Stimulated activated CD4-positive, alpha-beta T cell treated with anti-CD3 and anti-CD28 coated beads, Interleukin-4, amount 100 ng/mL, for 48 hours (primary cell): Measurements from ENCODE around the gene ZNF688.
A peak's percentile ranks its signal among the peaks of the same experiment; 100 is the strongest.
"Not testable (repeated sequence)": the region's sequence is repeated elsewhere in the genome, so short reads cannot be mapped to it uniquely, and the experiment has no call there.

Experiments
- DNase-seq, 2 donors: peaks; one replicate each; pipeline ENCODE4 v3.0.0-alpha.2; 2020; ENCODE audit warnings: low read depth in 2 of 2

The ZNF688 gene

GRCh38 chr16:30571445-30572322 is at the start of gene ZNF688:
Gene ZNF688 (minus strand): TSS chr16:30571714. CDS start chr16:30571629, 85 bp downstream.
- peak; percentile 84 to 90 for DNase-seq

GRCh38 chr16:30620169-30620568 is 48.7 kb upstream of the ZNF688 start:
- no peak for DNase-seq

- no peak for DNase-seq
Observed at GRCh38 chr16:30619638-30620037, 48.1 kb upstream of the ZNF688 start.

- no peak for DNase-seq
Observed at GRCh38 chr16:30619202-30619601, 47.7 kb upstream of the ZNF688 start.

- peak; percentile 78 to 92 for DNase-seq
Observed at GRCh38 chr16:30615358-30616091, 44.0 kb upstream of the ZNF688 start.

DNA sequence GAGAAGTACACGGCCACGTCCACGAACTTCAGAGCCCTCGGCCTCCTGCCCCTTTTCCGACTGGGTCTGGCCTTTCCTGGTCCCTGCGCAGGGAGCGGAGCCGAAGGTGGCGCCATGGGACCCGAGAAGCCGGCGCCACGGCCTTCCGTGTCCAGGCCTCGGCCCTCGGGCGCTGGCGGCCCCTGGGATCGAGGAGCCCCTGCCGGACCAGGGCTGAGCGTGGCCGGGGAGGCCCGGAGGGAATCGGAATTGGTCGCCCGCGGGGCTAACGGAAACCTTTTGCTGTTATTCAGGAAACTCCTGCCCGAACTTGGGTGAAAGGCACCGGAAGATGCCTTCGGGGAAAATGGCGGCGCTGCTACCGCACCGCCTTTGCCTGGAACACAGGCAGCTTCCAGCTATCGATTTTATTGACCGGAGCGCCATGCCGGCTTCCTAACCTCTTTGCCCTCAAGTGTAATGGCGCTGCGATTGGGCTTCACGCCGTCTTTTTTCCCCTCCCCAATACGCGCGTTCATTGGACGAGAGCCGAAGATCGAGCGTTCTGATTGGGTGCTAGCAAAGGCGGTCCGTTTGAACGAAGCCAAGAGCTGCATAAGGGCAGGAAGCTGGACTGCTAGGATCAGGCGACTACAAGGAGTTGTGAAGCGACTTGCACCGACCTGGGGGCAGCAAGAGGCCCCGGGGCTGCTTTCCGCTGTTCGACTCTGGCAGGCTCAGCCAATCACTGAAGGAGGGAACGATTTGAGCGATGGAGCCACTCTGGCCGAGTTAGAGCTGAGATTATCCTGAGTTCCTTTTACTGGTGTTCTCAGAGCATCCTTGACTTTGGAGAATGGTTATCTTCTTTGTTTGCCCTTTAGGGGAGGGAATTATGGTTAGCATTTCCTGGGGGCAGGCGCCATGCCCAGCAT is 38.7 kb upstream of the ZNF688 start, which contains the start of gene ZNF689:
Gene ZNF689 (minus strand): TSS at position 464 of the 914 bp plus-strand sequence. CDS start 348 bp downstream, at position 116.
- DNase-seq = peak; percentile 91 to 92

DNA sequence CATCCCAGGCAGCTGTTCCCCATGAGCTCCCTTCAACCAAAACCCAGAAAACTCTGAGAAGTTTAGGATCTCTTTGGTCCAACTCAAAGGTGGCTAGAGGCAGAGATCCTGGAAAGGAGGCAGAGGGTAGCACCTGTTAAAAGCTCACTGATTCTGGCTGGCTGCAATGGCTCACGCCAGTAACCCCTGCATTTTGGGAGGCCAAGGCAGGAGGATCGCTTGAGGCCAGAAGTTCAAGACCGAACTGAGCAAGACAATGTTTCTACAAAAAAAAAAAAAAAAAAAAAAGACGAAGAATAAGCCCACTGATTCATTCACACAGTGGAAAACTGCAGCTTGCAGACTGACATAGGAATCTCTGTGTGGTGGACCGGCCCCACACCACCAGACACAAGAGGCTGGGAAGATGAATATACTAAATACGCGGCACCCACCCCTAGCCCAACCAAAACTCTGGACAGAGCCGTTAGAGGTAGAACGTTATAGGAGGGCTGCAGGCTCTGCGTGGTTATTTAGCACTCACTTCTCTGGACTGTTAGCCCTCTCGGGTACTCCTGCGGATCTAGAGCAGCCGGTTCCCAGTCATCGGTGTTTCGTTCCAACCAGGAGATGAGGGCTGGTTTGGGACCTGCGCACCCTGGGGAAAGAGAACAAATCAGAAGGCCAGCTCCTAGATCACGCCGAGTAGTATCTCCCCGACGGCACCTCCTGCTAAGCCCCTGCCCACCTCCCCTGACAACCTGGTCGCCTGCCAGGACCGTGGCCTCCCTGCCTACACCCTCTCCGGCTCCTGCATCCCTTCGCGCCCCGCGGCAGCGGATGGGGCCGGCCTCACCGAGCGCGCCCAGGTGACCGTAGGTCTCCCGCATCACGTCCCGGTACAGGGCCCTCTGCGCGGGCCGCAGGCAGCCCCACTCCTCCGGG is 37.8 kb upstream of the ZNF688 start:
- peak; percentile 19 to 23 for DNase-seq

GRCh38 chr16:30606004-30606403 is 34.5 kb upstream of the ZNF688 start:
- no peak for DNase-seq

- DNase-seq = no peak
Observed at GRCh38 chr16:30605158-30605557, 33.6 kb upstream of the ZNF688 start.

DNA sequence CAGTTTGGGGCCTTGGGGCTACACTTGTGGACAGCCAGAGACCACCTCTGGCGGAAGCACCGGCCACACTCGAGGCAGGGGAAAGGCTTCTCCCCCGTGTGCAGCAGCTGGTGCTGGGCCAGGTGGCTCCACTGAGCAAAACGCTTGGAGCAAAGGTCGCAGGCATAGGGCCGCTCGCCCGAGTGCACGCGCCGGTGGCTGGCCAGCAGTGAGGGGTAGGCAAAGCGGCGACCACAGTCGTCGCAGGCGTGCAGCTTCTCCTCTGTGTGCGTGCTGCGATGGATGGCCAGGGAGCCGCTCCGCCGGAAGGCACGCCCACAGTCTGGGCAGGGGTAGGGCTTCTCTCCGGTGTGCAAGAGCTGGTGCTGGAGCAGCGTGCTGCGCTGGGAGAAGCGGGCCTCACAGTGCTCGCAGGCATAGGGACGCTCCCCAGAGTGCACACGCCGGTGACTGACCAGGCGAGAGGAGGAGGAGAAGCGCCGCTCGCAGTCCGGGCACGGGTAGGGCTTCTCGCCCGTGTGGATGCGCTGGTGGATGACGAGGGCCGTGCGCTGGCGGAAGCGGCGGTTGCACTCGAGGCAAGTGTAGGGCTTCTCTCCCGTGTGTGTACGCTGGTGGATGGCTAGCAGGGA is 32.9 kb upstream of the ZNF688 start:
- DNase-seq = no peak

- no peak for DNase-seq
Observed at GRCh38 chr16:30603945-30604315, 32.4 kb upstream of the ZNF688 start.

GRCh38 chr16:30602616-30603277 is 31.2 kb upstream of the ZNF688 start:
- DNase-seq = no peak

DNA sequence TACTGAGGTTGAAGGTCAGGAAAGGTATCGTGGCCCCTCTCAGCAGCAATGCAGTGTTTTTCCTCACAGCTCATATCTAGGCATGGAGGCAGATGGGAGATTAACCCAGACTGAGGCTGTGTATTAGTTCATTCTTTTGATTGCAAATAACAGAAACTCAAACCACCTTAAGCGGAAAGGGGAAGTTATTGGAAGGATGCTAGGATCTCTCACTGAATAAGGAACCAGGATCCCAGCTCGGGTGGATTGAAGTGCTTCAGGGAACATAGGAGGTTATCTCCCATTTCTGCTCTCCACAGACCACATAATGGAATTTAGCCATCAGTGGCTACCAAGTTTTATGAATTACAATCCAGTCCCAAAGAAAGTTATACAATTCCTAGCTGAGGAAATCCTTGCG is 30.5 kb upstream of the ZNF688 start:
- no peak for DNase-seq

DNA sequence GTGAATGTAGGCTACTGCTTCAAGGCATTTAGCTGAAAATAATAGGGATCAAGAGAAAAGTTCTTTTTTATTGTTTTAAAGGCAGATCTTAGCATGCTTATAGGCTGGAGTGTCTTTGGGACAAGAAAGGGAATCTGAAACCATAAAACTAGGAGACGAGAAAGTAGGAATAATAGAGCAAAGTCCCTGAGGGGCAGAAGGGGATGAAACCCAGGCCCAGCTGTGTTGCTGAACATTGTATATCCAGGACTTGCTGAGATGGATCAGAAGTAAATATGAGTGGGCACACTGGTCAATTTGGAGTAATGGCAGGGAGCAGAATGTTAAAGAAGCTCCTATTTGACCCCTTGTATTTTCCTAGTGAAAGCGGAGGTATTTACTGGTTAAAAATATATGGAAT is 29.4 kb upstream of the ZNF688 start:
- no peak for DNase-seq

- no peak for DNase-seq
Observed at GRCh38 chr16:30600215-30600614, 28.7 kb upstream of the ZNF688 start.

DNA sequence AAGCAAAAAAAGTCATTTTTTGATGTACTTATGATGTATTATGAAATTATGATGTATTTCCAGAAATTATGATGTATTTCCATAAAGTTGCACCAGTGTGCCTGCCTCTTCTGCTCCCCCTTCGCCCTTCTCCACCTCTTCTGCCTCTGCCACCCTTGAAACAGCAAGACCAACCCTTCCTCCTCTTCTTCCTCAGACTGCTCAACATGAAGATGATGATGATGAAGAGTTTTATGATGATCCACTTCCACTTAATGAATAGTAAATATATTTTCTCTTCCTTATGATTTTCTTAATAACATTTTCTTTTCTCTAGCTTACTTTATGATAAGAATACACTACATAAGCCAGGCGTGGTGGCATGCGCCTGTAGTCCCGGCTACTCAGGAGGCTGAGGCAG is 21.4 kb upstream of the ZNF688 start:
- DNase-seq = no peak

GRCh38 chr16:30590869-30591268 is 19.4 kb upstream of the ZNF688 start:
- not testable (repeated sequence) for DNase-seq

DNA sequence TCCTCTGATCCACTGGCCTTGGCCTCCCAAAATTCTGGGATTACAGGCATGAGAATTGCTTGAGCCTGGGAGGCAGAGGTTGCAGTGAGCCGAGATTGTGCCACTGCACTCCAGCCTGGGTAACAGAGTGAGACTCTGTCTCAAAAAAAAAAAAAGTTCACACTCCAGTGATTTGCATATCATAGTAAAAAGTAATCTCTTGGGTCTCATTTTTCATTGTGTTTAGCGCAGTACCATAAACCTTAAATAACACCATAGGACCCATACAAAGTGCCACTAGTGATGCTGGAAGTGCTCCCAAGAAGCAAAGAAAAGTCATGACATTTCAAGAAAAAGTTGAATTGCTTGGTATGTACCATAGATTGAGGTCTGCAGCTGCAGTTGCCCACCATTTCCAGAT is 18.1 kb upstream of the ZNF688 start:
- DNase-seq = not testable (repeated sequence)

DNA sequence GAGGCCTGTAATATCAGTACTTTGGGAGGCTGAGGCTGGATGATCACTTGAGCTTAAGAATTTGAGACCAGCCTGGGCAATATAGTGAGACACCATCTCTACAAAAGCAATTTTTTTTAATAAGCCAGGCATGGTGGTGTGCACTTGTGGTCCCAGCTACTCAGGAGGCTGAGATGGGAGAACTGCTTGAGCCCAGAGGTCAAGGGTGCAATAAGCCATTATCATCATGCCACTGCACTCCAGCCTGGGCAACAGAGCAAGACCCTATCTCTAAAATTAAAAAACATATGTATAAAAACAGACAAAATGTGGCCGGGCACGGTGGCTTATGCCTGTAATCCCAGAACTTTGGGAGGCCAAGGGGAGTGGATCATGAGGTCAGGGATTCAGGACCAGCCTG is 17.1 kb upstream of the ZNF688 start:
- no peak for DNase-seq
